Bronchial epithelial cell (primary cell): Measurements from ENCODE around the gene GCC1. TPM values are rescaled to one million over a fixed set of nuclear protein-coding genes. Genes with fewer than 3 reads are reported as not detected.

ENCODE experiments used
- DNase-seq: peaks from one replicate; pipeline ENCODE4 v3.0.0-alpha.2; 2010; ENCODE audit warnings: low read depth
- FAIRE-seq: peaks from 2 replicates; lab custom pipeline; 2011; peaks lifted over from hg19 to GRCh38; lab: Jason Lieb, UNC
- H3K27me3 ChIP-seq: 2 replicates; pipeline ENCODE4 v1.5.1; 2011; ENCODE audit warnings: low read length; ENCODE audit not compliant: control insufficient read depth, insufficient read depth
- H3K36me3 ChIP-seq: 2 replicates; pipeline ENCODE4 v1.5.1; 2011; ENCODE audit warnings: low read length; ENCODE audit not compliant: control insufficient read depth, insufficient read depth
- H3K4me3 ChIP-seq: 2 replicates; pipeline ENCODE4 v1.5.1; 2011; ENCODE audit warnings: mild to moderate bottlenecking, low read depth, low read length, control low read depth
- total RNA-seq: library from RNA; depleted of rRNA; stranded (reverse); fragments of >200 nt; gene quantifications from 2 replicates; pipeline ENCODE4 v1.2.1, GENCODE V29; 2014
- TF ChIP-seq, protein P1 (sequence below): IDR thresholded peaks from 2 replicates; pipeline ENCODE4 v1.5.1; 2011; ENCODE audit warnings: mild to moderate bottlenecking, moderate library complexity, low read length, control low read depth, inconsistent platforms; ENCODE audit not compliant: insufficient read depth, severe bottlenecking

GCC1 gene
- total RNA-seq, 1 donor from 2014 or later: 69.0 TPM

DNA sequence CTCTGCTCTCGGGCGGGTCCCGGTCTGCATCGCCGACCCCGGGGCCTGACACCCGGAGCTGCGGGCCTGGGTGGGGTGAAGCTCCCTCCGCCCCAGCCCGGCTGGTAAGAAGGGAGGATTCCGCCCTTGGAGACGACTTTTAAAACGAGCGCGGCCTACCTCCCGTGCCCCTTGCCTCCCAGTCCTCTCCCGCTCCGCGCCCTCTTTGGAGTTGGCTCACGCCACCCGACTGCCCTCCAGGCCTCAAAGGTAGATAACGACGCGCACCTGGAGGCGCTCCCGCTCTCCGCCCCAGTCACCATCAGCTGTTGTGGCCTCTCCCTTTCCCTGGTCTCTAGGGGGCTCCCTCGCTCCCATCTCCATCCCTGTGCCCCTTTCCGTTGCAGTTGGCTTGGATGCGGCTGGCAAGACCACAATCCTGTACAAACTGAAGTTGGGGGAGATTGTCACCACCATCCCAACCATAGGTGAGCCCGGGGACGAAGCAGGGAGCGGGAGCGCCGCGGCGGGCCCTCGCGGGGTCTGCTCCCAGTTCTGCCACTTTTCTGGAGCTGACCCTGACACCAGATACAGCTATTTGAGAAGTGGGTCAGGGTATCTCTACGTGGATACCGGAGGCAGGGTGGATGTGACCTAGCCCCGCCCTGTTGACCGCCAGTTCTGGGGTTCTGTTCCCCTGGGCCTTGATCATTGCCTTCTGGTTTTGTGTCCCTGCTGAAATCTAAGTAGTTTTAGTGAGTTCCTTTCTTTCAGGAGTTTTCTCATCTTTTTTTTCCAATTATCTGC, 3.5 kb upstream of the GCC1 start:
- peak; percentile 41 for DNase-seq
- TF ChIP-seq, protein P1, sequence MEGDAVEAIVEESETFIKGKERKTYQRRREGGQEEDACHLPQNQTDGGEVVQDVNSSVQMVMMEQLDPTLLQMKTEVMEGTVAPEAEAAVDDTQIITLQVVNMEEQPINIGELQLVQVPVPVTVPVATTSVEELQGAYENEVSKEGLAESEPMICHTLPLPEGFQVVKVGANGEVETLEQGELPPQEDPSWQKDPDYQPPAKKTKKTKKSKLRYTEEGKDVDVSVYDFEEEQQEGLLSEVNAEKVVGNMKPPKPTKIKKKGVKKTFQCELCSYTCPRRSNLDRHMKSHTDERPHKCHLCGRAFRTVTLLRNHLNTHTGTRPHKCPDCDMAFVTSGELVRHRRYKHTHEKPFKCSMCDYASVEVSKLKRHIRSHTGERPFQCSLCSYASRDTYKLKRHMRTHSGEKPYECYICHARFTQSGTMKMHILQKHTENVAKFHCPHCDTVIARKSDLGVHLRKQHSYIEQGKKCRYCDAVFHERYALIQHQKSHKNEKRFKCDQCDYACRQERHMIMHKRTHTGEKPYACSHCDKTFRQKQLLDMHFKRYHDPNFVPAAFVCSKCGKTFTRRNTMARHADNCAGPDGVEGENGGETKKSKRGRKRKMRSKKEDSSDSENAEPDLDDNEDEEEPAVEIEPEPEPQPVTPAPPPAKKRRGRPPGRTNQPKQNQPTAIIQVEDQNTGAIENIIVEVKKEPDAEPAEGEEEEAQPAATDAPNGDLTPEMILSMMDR: peak; percentile 73
- Histone ChIP-seq H3K4me3 (peak overlapping the region; percentile 72), H3K36me3 (peaks cover 13% of the 10 kb centered on the region), H3K27me3 (no peaks in the 10 kb centered on the region)
- FAIRE-seq: no peak

DNA sequence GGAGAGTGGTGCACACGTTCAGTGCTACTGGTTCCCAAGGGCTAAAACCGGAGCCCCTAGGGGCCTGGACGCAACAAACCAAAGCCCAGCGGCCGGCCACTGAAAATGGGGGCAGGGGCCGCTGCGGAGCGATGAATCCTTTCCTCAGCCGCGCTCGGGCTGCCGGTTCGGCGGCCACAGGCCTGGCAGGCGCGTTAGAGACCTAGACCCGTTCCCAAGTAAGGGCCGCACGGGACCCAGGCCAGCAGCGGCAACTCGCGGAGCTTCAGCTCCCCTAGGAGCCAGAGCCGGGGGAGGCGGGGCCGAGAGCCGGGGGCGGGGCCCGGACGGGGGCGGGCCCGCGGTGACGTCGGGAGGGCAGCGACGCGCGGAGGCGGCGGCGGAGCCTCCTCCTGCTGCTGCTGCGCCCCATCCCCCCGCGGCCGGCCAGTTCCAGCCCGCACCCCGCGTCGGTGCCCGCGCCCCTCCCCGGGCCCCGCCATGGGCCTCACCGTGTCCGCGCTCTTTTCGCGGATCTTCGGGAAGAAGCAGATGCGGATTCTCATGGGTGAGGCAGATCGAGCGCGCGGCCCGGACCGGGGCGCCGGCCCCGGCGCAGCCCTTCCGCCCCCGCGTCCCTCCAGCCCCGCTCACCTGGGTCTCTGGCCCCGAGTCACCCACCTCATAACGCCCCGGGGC, 2.8 kb upstream of the GCC1 start, which contains the start of gene ARF5:
Gene ARF5, plus strand, starts transcription at position 393 of the 678 bp plus-strand sequence. Its CDS starts 88 bp downstream, at position 481.
- TF ChIP-seq, protein P1: no peak
- Histone ChIP-seq H3K4me3 (peak within 1 kb of the TSS; percentile 72), H3K27me3 (no peaks in the 10 kb centered on the region), H3K36me3 (peaks cover 13% of the 10 kb centered on the region)
- no peak for FAIRE-seq
- peak; percentile 58 for DNase-seq

DNA sequence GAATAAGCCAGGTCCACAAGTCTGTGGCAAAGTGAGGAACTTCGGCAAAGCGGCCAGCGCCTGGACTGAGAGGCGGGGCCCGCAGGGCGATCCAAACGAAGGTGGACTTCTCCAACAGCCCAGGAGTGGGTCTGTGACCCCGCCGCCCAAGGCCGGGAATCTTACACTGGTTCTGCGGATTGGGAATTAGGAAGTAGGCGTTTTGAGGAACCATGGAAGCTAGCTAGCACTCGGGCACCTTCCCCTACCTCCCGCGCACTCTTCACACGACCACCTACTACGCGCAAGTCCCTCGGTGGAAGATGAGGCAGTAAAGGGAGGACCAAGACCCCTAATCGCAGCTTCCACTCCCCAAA, 2.2 kb upstream of the GCC1 start:
- TF ChIP-seq, protein P1: no peak
- no peaks in the 10 kb centered on the region for H3K27me3 ChIP-seq
- DNase-seq (no peak), FAIRE-seq (no peak)
- H3K4me3 ChIP-seq: peak overlapping the region; percentile 72
- H3K36me3 ChIP-seq: peaks cover 13% of the 10 kb centered on the region

DNA sequence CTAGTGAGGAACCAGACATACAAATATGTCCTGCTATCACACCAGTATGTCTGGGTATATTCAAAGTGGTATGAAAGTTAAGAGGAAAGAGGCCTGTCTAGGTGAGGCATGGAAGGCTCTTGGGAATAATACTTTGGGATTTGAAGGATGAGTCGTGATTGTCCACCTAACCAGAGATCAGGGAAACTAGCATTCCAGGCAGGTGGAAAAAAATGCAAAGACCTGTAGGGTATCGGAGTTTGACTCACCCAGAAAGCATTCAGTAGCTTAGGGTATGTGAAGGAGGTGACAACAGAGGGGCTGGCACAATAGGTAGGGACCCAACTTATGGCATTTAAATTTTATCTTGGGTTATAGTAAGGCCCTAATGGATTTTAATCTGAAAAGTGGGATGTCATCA, 950 bp upstream of the GCC1 start:
- Histone ChIP-seq H3K36me3 (peaks cover 17% of the 10 kb centered on the region), H3K27me3 (no peaks in the 10 kb centered on the region), H3K4me3 (no peak overlapping the region)
- TF ChIP-seq, protein P1: no peak
- peak; percentile 60 for DNase-seq
- FAIRE-seq: no peak

DNA sequence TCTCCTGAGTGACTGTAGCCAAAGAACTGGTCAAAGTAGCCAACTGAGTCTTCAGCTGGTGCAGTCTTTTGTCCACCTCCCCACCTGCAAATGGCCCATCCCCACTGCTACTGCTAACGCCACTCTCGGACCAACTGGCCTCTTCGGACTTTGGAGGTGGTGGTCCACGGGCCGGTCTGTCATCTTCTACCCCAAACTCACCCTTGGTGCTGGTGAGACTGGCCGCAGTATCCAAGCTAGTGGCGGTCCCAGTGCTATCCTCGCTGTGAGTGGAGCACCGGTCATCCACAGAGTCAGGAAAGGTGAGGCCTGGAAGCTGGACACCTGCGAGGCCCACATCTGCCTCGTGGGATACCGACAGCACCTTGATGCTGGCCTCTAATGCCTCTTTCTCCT, 750 bp downstream of the GCC1 start:
- FAIRE-seq (no peak), DNase-seq (no peak)

More for the DNA sequence above, 750 bp downstream of the GCC1 start:
- H3K27me3 ChIP-seq: no peaks in the 10 kb centered on the region
- H3K4me3 ChIP-seq: peak overlapping the region; percentile 80
- H3K36me3 ChIP-seq: peaks cover 9% of the 10 kb centered on the region
- TF ChIP-seq, protein P1: no peak
